Measurements from ENCODE around the gene COX10. TPM values are rescaled to one million over a fixed set of nuclear protein-coding genes. Genes with fewer than 3 reads are reported as not detected.
"Not testable (repeated sequence)": the region's sequence is repeated elsewhere in the genome, so short reads cannot be mapped to it uniquely, and the experiment has no call there.

COX10 gene
- total RNA-seq (10 to 100 TPM; 11.0 to 28.8 (median 15.3) TPM), polyA plus RNA-seq (1 to 10 TPM; 3.0 to 5.5 (median 5.4) TPM)
- long read RNA-seq, donor 1, transcript COX10-201 (7 exons, 2,873 nt): major isoform, 7 of 8 reads
- long read RNA-seq, donor 1, partial matches to known transcripts: 0 of 8 reads
- long read RNA-seq, donor 1, other reads (novel, unspliced or antisense): 0 of 8 reads
- long read RNA-seq, donor 2, transcript COX10-201 (7 exons, 2,873 nt): major isoform, 5 of 5 reads
- long read RNA-seq, donor 2, partial matches to known transcripts: 0 of 5 reads
- long read RNA-seq, donor 2, other reads (novel, unspliced or antisense): 0 of 5 reads

DNA sequence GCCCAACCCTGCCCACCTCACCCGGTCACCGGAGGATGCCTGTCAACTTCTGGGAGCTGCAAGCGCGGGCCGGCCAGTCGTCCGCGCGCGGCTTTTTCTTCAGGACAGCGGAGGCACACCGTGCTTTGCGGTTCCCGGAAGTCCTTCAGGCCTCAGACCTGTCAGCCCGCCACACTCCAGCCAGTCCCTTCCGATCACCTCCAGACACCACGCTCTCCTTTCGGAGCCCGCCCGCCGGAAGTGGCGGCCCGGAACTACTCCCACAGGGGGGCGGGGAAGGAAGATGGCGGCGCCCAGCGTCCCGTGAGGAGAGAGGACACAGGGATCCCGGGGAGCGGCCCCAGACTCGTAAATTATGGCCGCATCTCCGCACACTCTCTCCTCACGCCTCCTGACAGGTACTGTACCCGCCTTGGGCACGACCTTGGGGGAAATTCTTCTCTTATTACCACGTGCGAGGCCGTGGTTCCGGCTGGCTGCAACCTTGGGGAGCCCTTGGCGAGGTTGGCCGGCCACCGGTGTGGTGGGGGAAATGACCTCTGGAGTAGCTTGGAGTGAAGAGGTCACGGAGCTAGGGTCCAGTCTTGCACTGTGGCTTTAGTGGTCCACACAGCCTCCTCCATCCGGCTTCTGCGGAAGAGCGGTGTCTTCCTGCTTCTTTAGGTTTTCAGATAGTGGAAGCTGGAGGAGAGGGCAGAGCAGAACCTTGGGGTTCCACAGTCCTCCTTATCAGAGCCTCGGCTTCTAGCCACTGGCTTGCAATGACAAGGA is at the start of gene COX10:
TSS of gene COX10 (plus strand) at position 254 of the 771 bp plus-strand sequence. CDS start at position 356, 102 bp downstream.
- Histone ChIP-seq H3K27ac (peak within 1 kb of the TSS; percentile 52 to 89 (median 74)), H3K9me3 (peaks cover 0 to 8% (median 0%) of the 10 kb centered on the region in 8 donors), H3K4me1 (peaks cover 6 to 48% (median 33%) of the 10 kb centered on the region in 6 donors), H3K36me3 (peaks cover 0 to 25% (median 0%) of the 10 kb centered on the region in 6 donors), H3K4me3 (peak within 1 kb of the TSS; percentile 89 to 99 (median 98)), H3K27me3 (replicated peaks in 1 of 7) (no peaks in the 10 kb centered on the region)
- WGBS, 5 donors: 0 to 1% (median 1%) methylated on average over 36 to 48 of the region's 48 CpGs
- DNase-seq: peak; percentile 97
- TF ChIP-seq, protein P1, sequence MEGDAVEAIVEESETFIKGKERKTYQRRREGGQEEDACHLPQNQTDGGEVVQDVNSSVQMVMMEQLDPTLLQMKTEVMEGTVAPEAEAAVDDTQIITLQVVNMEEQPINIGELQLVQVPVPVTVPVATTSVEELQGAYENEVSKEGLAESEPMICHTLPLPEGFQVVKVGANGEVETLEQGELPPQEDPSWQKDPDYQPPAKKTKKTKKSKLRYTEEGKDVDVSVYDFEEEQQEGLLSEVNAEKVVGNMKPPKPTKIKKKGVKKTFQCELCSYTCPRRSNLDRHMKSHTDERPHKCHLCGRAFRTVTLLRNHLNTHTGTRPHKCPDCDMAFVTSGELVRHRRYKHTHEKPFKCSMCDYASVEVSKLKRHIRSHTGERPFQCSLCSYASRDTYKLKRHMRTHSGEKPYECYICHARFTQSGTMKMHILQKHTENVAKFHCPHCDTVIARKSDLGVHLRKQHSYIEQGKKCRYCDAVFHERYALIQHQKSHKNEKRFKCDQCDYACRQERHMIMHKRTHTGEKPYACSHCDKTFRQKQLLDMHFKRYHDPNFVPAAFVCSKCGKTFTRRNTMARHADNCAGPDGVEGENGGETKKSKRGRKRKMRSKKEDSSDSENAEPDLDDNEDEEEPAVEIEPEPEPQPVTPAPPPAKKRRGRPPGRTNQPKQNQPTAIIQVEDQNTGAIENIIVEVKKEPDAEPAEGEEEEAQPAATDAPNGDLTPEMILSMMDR (IDR thresholded peaks at IDR 0.05 in 8 of 11, conservative IDR thresholded peaks at IDR 0.05 in 3 of 11): no peak
- peak; percentile 95 for TF ChIP-seq POLR2AphosphoS5 (IDR thresholded peaks at IDR 0.05)
- TF ChIP-seq POLR2A (IDR thresholded peaks at IDR 0.05): peak in 2 of 3 donors; percentile 16 to 22
- intact Hi-C loops (cut with DNase I; ENCODE audit: low total_unique reads): no loop called here

DNA sequence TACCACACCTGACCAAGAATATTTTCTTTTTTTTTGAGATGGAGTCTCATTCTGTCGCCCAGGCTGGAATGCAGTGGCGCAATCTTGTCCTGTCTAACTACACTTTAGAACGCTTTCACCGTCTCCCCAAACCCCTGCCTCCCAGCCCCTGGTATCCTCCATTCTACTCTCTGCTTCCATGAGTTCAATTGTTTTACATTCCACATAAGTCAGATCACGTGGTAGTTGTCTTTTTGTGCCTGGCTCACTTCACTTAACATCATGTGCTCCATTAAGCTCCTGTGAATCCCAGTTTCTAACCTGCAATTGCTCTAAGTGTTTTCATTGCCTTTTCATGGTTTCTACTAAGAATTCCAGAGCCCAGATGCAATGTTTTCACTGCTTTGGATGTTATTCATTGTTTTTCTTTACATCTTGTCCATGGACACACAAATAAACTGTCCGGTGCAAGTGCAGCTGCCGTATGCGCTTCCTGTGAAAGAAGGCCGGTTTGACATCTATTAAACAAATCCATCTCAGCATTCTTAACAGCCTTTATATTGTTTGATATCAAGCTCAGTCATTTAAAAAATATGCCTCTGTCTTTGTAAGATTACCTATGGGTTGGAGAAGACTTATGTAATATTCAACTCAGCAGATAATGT is 47.5 kb upstream of the COX10 start:
- H3K9me3 ChIP-seq; H3K27ac ChIP-seq; H3K4me1 ChIP-seq; H3K36me3 ChIP-seq; H3K27me3 ChIP-seq (replicated peaks in 1 of 7); DNase-seq; H3K4me3 ChIP-seq; intact Hi-C loops (cut with DNase I; ENCODE audit: low total_unique reads): not testable (repeated sequence)
- WGBS, 5 donors: 77 to 93% (median 89%) methylated on average over 4 to 6 of the region's 9 CpGs

DNA sequence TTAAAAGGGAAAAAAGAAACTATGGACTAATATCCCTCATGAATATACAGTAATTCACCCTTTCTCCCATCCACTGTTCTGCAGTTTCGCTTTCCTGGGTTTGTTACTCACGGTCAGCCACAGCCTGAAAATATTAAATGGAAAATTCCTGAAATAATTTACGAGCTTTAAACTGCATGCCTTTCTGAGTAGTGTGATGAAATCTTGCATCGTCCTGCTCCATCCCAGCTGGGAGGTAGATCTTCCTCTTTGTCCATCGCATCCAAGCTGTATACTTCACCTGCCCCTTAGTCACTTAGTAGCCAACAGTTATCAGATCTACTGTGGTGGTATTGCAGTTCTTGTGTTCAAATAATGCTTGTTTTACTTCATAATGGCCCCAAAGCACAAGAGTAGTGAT is 39.5 kb upstream of the COX10 start:
- H3K27me3 ChIP-seq (replicated peaks in 1 of 7); H3K27ac ChIP-seq; intact Hi-C loops (cut with DNase I; ENCODE audit: low total_unique reads); H3K4me3 ChIP-seq; H3K9me3 ChIP-seq; H3K4me1 ChIP-seq; DNase-seq: not testable (repeated sequence)
- WGBS, 5 donors: 80 to 100% (median 83%) methylated on average over 1 to 2 of the region's 5 CpGs; no CpG with 5 or more reads in 2 of the 5 donors
- peaks cover 0 to 42% (median 11%) of the 10 kb centered on the region in 6 donors for H3K36me3 ChIP-seq

DNA sequence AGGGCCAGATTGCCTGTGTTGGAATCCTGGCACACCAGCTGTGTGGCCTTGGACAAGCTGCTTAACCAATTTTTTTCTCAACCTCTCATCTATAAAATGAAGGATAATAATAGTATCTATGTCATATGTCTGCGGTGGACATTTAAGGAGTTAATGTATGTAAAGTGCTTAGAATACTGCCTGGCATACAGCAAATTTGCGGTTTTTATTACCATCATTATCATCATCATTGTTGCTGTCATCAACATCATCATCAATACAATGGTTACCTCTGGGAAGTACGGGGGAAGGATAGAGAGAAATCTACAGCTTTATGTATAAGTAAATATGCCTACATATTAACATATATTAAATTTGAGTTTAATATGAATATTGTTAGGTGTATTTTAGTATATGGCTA is 37.1 kb upstream of the COX10 start:
- H3K27me3 ChIP-seq (replicated peaks in 1 of 7): no peaks in the 10 kb centered on the region
- H3K27ac ChIP-seq: no peak overlapping the region
- TF ChIP-seq POLR2A (IDR thresholded peaks at IDR 0.05) (no peak), POLR2AphosphoS5 (IDR thresholded peaks at IDR 0.05) (no peak)
- TF ChIP-seq, protein P1 (IDR thresholded peaks at IDR 0.05 in 8 of 11, conservative IDR thresholded peaks at IDR 0.05 in 3 of 11): no peak
- intact Hi-C loops (cut with DNase I; ENCODE audit: low total_unique reads): no loop called here
- DNase-seq: no peak
- no peaks in the 10 kb centered on the region for H3K4me1 ChIP-seq
- 95 to 98% (median 97%) methylated on average over 3 of the region's 3 CpGs for WGBS, 5 donors
- no peaks in the 10 kb centered on the region for H3K9me3 ChIP-seq
- H3K36me3 ChIP-seq: peaks cover 0 to 42% (median 11%) of the 10 kb centered on the region in 6 donors
- no peak overlapping the region for H3K4me3 ChIP-seq

All from spleen (tissue), 13 donors.